ENCODE measurements around the gene SAMM50. TPM values are rescaled to one million over a fixed set of nuclear protein-coding genes. Genes with fewer than 3 reads are reported as not detected.
A peak's percentile ranks its signal among the peaks of the same experiment; 100 is the strongest.

The SAMM50 gene
- total RNA-seq, 2 experiments from 2014 or later, result 42.1 to 43.8 TPM

DNA sequence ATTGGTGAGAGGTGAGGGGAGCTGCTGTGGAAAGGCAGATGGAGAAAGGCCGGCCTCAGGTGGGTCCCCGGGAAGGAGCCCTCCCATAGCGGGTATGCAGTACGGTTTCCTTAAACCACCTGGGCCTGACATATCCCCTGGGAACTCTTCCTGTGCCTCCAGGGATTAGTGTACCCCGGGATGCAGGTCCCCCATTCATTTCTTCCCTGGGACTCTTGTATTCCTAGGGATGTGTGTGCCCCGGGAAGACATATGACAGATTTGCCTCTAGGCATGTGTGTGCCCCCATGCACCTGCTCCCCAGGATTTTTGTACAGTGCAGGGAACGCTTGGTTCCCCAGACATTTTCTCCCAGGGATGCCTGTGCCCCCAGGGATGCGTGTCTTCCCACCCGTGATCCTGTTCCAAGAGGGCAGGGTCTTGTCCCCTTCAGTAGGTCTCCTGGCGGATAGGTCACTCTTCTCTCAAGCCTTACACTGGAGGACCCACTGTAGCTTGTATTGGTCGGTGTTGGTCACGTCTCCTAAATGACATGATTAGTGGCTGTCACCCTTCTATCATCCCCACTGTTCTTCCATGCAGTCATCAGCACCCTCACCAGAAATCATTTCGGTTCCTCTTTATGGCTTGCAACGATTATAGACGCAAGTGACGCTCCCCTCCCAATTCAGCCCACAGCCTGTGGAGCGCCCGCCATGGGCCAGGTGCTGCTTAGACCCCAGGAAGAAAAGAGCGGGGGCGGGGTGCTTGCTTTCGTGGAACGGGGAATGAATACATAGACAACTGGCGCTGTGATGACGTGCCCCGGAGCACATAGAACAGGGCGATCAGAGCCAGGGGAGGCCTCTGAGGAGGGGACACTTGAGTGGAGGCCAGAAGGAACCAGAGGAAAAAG, 70.2 kb downstream of the SAMM50 start:
- H3K4me3 Mint-ChIP-seq, result peak overlapping the region; percentile 89
- H3K36me3 Mint-ChIP-seq, result no peaks in the 10 kb centered on the region
- no peaks in the 10 kb centered on the region for H3K9me3 Mint-ChIP-seq
- DNase-seq (peak; percentile 40), ATAC-seq (ENCODE audit: low read depth) (no peak)
- H3K27me3 Mint-ChIP-seq, result no peaks in the 10 kb centered on the region
- POLR2A ChIA-PET, result interaction anchor here (2.8 kb wide), 1 partner anchor 156 kb away, joined by 14 read pairs; the partner anchor contains the start of gene PARVG
- H3K27ac Mint-ChIP-seq, result peak overlapping the region; percentile 94
- peaks cover 28% of the 10 kb centered on the region for H3K4me1 Mint-ChIP-seq

DNA sequence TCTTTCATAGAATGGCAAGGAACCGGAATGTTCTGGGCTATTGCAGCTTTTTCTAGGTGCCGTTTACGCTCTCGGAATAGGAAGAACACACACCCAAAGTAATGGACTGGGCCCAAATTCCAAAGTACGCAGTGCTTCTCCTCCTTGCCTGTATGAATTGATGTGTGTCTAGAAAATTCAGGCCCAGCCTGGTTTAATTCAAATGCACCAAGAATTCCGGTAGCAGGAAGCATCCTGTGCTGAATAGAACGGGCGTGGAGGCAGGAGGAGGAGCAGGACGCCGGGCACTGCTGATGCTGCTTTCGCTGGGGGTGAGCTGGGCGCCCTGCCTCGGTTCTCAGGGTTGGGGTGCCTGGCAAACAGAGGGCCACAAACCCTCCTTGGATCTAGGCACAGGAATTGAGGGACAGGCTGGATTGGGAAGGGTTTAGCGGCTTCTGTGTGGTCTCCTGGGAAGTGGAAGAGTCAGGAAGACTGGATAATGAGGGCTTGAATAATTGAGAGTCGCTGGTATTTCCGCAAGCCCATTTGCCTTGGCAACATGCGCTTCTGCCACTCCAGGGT, 70.9 kb downstream of the SAMM50 start:
- Mint-ChIP-seq H3K27ac (peak overlapping the region; percentile 94), H3K9me3 (no peaks in the 10 kb centered on the region), H3K4me1 (peaks cover 34% of the 10 kb centered on the region), H3K4me3 (peak overlapping the region; percentile 78), H3K27me3 (no peaks in the 10 kb centered on the region), H3K36me3 (no peaks in the 10 kb centered on the region)
- ATAC-seq (ENCODE audit: low read depth) (no peak), DNase-seq (no peak)
- POLR2A ChIA-PET, result interaction anchor here (1.0 to 2.8 kb wide), 8 partner anchors 25 to 660 kb away, joined by 3 to 14 read pairs (median 6); partner anchors contain the start of genes PARVG and SAMM50

DNA sequence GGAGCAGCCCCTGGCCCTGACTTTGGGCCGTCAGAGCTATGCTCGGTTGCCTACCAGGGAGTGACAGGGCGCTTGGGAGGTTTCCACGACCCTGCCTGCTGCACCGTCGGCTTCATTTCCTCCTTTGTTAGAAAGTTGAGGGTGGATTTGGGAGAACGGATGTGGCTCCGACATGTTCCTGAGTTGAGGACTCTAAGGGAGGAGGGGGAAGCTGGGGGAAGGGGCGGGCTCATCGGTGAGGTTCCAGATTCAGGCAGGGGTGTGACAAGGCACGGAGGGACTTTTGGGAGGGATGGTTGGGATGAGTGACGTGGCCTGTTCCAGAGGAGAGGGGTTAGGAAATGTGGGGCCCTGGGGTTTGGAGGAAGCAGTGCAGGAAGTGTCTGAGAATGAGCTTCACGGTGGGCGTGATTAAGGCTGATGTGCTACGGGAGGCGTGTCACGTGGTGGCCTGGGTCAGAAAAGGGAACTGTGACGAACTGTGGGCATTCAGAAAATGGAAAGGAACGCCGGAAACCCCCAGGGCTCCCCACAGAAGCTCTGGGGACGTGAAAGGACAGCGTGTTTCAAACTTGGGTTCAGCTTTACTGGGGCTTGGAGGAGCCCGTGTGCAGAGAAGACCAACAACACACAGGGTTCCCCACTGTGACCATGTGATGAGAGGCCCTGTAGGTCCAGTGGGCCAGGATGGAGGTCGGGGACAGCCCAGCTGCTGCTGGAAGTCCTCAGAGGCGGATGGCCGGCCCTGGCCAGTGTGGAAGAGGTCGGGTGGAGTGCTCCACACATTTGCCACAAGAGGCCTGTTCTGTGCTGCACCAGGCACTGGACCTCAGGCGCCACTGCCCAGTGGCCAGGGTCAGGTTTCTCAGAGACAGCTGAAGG, 71.6 kb downstream of the SAMM50 start:
- no peaks in the 10 kb centered on the region for H3K27me3 Mint-ChIP-seq
- no peaks in the 10 kb centered on the region for H3K9me3 Mint-ChIP-seq
- POLR2A ChIA-PET, result interaction anchor here (0.6 to 1.9 kb wide), 9 partner anchors 12 to 659 kb away, joined by 3 to 11 read pairs (median 5); partner anchors contain the start of genes PARVG and SAMM50
- ATAC-seq (ENCODE audit: low read depth) (peak; percentile 70), DNase-seq (peak; percentile 67)
- H3K27ac Mint-ChIP-seq, result peak overlapping the region; percentile 94
- H3K4me3 Mint-ChIP-seq, result peak overlapping the region; percentile 78
- H3K4me1 Mint-ChIP-seq, result peaks cover 41% of the 10 kb centered on the region
- no peaks in the 10 kb centered on the region for H3K36me3 Mint-ChIP-seq

DNA sequence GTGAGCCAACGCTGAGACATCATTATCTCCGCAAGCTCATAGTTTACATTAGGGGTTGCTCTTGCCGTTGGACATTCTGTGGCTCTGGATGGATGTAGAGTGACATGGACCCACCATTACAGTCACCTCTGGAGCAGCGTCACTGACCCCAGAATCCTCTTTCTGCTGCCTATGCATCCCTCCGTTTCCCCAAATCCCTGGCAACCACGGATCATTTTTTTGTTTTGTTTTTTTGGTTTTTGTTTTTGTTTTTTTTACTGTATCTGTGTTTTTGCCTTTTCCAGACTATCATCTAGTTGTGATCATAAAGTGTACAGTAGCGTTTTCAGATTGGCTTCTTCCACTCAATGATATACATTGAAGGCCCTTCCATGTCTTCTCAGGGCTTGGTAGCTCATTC, 72.8 kb downstream of the SAMM50 start:
- Mint-ChIP-seq H3K27me3 (no peaks in the 10 kb centered on the region), H3K27ac (no peak overlapping the region), H3K4me3 (peak overlapping the region; percentile 33), H3K4me1 (peaks cover 37% of the 10 kb centered on the region), H3K36me3 (no peaks in the 10 kb centered on the region), H3K9me3 (no peaks in the 10 kb centered on the region)
- no peak for ATAC-seq (ENCODE audit: low read depth)
- POLR2A ChIA-PET, result interaction anchor here (1.9 kb wide), 1 partner anchor 32 kb away, joined by 5 read pairs; no protein-coding TSS in a partner anchor
- no peak for DNase-seq

GRCh38 chr22:44029069-44029468, 73.8 kb downstream of the SAMM50 start:
- Mint-ChIP-seq H3K4me1 (peaks cover 34% of the 10 kb centered on the region), H3K27ac (no peak overlapping the region), H3K9me3 (no peaks in the 10 kb centered on the region), H3K27me3 (no peaks in the 10 kb centered on the region), H3K4me3 (no peak overlapping the region), H3K36me3 (no peaks in the 10 kb centered on the region)
- DNase-seq (no peak), ATAC-seq (ENCODE audit: low read depth) (no peak)
- POLR2A ChIA-PET, result no interaction called here

GRCh38 chr22:44030051-44030701, 74.9 kb downstream of the SAMM50 start:
- Mint-ChIP-seq H3K9me3 (no peaks in the 10 kb centered on the region), H3K4me1 (peaks cover 32% of the 10 kb centered on the region), H3K36me3 (no peaks in the 10 kb centered on the region), H3K27me3 (no peaks in the 10 kb centered on the region), H3K27ac (peak overlapping the region; percentile 28), H3K4me3 (no peak overlapping the region)
- no peak for DNase-seq
- POLR2A ChIA-PET, result no interaction called here
- ATAC-seq (ENCODE audit: low read depth), result no peak

- peak overlapping the region; percentile 28 for H3K27ac Mint-ChIP-seq
- no peaks in the 10 kb centered on the region for H3K9me3 Mint-ChIP-seq
- no peak overlapping the region for H3K4me3 Mint-ChIP-seq
- peaks cover 28% of the 10 kb centered on the region for H3K4me1 Mint-ChIP-seq
- DNase-seq (no peak), ATAC-seq (ENCODE audit: low read depth) (no peak)
- POLR2A ChIA-PET, result interaction anchor here (0.6 kb wide), 1 partner anchor 45 kb away, joined by 5 read pairs; no protein-coding TSS in a partner anchor
- H3K36me3 Mint-ChIP-seq, result no peaks in the 10 kb centered on the region
- H3K27me3 Mint-ChIP-seq, result no peaks in the 10 kb centered on the region
These were observed 75.5 kb downstream of the SAMM50 start for GRCh38 chr22:44030702-44031082.

GRCh38 chr22:44031158-44031952, 76.1 kb downstream of the SAMM50 start:
- POLR2A ChIA-PET, result interaction anchor here (0.6 kb wide), 1 partner anchor 46 kb away, joined by 5 read pairs; no protein-coding TSS in a partner anchor
- no peak for ATAC-seq (ENCODE audit: low read depth)
- DNase-seq, result no peak

GRCh38 chr22:44032126-44032730, 77.0 kb downstream of the SAMM50 start:
- no peak overlapping the region for H3K4me3 Mint-ChIP-seq
- DNase-seq (no peak), ATAC-seq (ENCODE audit: low read depth) (no peak)
- H3K4me1 Mint-ChIP-seq, result peaks cover 15% of the 10 kb centered on the region
- H3K27me3 Mint-ChIP-seq, result no peaks in the 10 kb centered on the region
- no peaks in the 10 kb centered on the region for H3K9me3 Mint-ChIP-seq
- no peaks in the 10 kb centered on the region for H3K36me3 Mint-ChIP-seq
- no peak overlapping the region for H3K27ac Mint-ChIP-seq
- POLR2A ChIA-PET, result no interaction called here

More at GRCh38 chr22:44031158-44031952, 76.1 kb downstream of the SAMM50 start:
- H3K4me1 Mint-ChIP-seq, result peaks cover 23% of the 10 kb centered on the region
- H3K27me3 Mint-ChIP-seq, result no peaks in the 10 kb centered on the region
- peak overlapping the region; percentile 44 for H3K27ac Mint-ChIP-seq
- no peaks in the 10 kb centered on the region for H3K9me3 Mint-ChIP-seq
- H3K36me3 Mint-ChIP-seq, result no peaks in the 10 kb centered on the region
- H3K4me3 Mint-ChIP-seq, result peak overlapping the region; percentile 60

- POLR2A ChIA-PET, result interaction anchor here (0.6 kb wide), 1 partner anchor 580 kb away, joined by 4 read pairs; no protein-coding TSS in a partner anchor
These were observed 78.0 kb downstream of the SAMM50 start for GRCh38 chr22:44033287-44033686.

DNA sequence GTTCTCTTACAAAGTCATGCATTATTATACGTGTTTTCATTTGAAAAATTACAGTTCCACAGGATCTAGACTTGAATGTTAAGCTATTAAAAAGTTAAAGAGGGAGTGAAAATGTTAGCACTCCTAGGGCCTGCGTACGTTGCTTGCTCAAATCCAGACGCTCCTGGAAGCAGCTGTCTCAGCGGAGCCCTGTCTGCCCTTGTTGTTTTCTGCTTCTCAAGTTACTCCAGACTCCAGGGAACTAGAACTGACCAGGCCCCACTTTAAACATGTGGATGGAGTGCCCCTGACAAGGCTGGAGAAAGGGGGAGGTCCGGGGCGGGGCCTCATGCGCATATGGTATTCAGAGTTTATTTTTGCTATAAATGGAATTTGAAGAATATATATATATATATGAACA, 78.5 kb downstream of the SAMM50 start:
- Mint-ChIP-seq H3K27ac (no peak overlapping the region), H3K4me1 (peaks cover 16% of the 10 kb centered on the region), H3K36me3 (no peaks in the 10 kb centered on the region), H3K9me3 (no peaks in the 10 kb centered on the region), H3K4me3 (no peak overlapping the region), H3K27me3 (no peaks in the 10 kb centered on the region)
- POLR2A ChIA-PET, result interaction anchor here (0.6 kb wide), 1 partner anchor 579 kb away, joined by 4 read pairs; no protein-coding TSS in a partner anchor
- DNase-seq (no peak), ATAC-seq (ENCODE audit: low read depth) (no peak)

More at GRCh38 chr22:44033287-44033686, 78.0 kb downstream of the SAMM50 start:
- no peaks in the 10 kb centered on the region for H3K27me3 Mint-ChIP-seq
- H3K36me3 Mint-ChIP-seq, result no peaks in the 10 kb centered on the region
- H3K27ac Mint-ChIP-seq, result no peak overlapping the region
- H3K4me3 Mint-ChIP-seq, result no peak overlapping the region
- no peak for DNase-seq
- H3K4me1 Mint-ChIP-seq, result peaks cover 15% of the 10 kb centered on the region
- no peak for ATAC-seq (ENCODE audit: low read depth)
- no peaks in the 10 kb centered on the region for H3K9me3 Mint-ChIP-seq

Data from activated naive CD8-positive, alpha-beta T cell treated with anti-CD3 and anti-CD28 coated beads, Interleukin-2, amount 10 ng/mL, durations not matched to agents 7 days and 5 days (primary cell).